Astrocyte of the cerebellum (primary cell): ENCODE measurements around the gene MMD.
"Not testable (repeated sequence)": the region's sequence is repeated elsewhere in the genome, so short reads cannot be mapped to it uniquely, and the experiment has no call there.

Source experiments
- DNase-seq: peaks from one replicate; pipeline ENCODE4 v3.0.0-alpha.2; 2011; ENCODE audit warnings: low read depth
- H3K4me3 ChIP-seq: 2 replicates; pipeline ENCODE4 v1.5.1; 2011; ENCODE audit warnings: mild to moderate bottlenecking, low read depth, low read length, moderate library complexity
- CTCF ChIP-seq: IDR thresholded peaks from 2 replicates; pipeline ENCODE4 v1.5.1; 2012; ENCODE audit warnings: low read length, low read depth, moderate library complexity, mild to moderate bottlenecking; ENCODE audit errors: missing control alignments
- in situ Hi-C: cut with HindIII; loops from 2 replicates; pipeline ENCODE4 v1.10.0; 2017; ENCODE audit warnings: low sequenced_read_pairs

The MMD gene

GRCh38 chr17:55390364-55390977 is 31.2 kb downstream of the MMD start:
- in situ Hi-C loops = no loop called here
- H3K4me3 ChIP-seq = no peak overlapping the region
- TF ChIP-seq CTCF = no peak
- no peak for DNase-seq

- in situ Hi-C loops, DNase-seq, H3K4me3 ChIP-seq: not testable (repeated sequence)
These were observed 31.9 kb downstream of the MMD start for GRCh38 chr17:55389715-55390114.

- no peak for DNase-seq
- no peak for TF ChIP-seq CTCF
- in situ Hi-C loops = no loop called here
- H3K4me3 ChIP-seq = no peak overlapping the region
These were observed 32.8 kb downstream of the MMD start for GRCh38 chr17:55388842-55389241.

GRCh38 chr17:55386796-55387332 is 34.8 kb downstream of the MMD start:
- TF ChIP-seq CTCF = no peak
- in situ Hi-C loops = no loop called here
- no peak for DNase-seq
- H3K4me3 ChIP-seq = no peak overlapping the region

GRCh38 chr17:55384643-55385232 is 36.9 kb downstream of the MMD start:
- no peak overlapping the region for H3K4me3 ChIP-seq
- DNase-seq = no peak
- no peak for TF ChIP-seq CTCF
- in situ Hi-C loops = no loop called here

- in situ Hi-C loops = no loop called here
- H3K4me3 ChIP-seq = no peak overlapping the region
- DNase-seq = no peak
- TF ChIP-seq CTCF = no peak
These were observed 37.6 kb downstream of the MMD start for GRCh38 chr17:55383771-55384642.
